Stimulated activated CD8-positive, alpha-beta memory T cell treated with anti-CD3 and anti-CD28 coated beads, Interleukin-4, amount 100 ng/mL, for 48 hours (primary cell): ENCODE measurements around the gene CALML3.
A peak's percentile ranks its signal among the peaks of the same experiment; 100 is the strongest.

ENCODE experiments used
- DNase-seq: peaks from one replicate; pipeline ENCODE4 v3.0.0-alpha.2; 2020

CALML3 gene

DNA sequence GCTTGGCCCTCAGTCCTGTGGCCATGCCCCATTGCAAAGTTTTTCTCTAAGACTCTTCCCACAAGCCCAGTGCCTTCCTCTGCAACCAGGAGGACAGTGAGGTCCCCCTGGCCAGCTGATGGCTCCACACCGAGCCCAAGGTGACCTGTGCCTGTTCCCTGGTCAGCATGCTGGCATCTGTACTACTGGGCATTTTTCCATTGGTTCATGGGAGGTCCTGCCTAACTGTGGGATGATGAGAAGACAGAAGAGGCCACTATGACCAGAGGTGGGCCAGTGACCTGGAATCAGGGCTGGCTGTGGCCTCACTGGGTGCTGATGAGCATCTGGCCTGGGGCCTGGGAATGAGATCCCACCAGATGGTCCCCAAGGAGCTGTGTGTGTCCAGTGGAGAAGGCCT lies 20.2 kb downstream of the CALML3 start:
- DNase-seq = no peak

- DNase-seq = no peak
Measured at GRCh38 chr10:5545426-5545777, 20.6 kb downstream of the CALML3 start.

GRCh38 chr10:5545778-5546710 lies 21.3 kb downstream of the CALML3 start:
- no peak for DNase-seq

DNA sequence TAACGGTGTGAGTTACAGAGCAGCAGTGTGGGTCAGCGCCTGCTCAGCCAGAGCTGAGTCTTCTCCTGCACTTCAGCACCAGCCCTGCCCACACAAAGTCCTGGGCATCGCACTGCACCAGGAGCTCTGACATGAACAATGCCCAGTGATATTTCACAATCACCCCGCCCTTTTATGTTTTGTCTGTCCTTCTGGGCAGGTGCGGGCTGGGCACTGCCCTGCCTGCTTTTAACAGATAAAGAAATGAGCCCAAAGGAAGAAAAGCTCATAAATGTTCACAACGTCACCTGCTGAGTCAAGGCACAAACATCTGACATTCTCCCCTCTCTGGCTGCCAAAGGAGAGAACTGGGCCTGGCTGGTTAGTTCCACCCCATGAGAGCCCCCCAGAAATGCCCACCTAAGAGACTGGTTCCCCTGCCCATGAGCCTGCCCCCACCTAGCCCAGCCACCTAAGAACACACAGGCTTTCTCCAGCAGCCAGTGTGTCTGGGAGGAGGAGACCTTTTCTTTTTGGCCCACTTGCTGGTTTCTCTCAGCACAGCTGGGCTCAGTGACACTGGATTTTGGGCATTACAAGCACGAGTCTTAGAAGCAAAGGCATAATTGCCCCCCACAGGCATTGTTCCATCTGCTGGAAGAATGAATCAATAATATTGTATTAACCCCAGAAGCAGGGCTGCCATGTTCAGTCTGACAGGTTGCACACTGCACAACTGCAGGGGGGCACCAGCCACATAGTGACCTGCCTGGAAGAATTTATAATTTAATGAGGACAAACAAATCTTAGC lies 22.3 kb downstream of the CALML3 start:
- no peak for DNase-seq

DNA sequence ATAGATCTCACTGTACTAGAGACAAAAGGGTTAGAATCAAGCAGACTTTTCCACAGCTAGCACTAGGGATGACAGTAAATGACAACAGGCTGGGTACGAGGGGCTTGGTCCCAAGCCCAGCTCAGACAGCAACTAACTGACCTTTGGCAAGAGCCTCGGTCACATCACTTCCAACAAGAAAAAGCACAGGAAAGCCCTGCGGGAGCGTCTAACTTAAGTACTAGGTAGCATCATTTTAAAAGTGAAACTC lies 22.8 kb downstream of the CALML3 start:
- no peak for DNase-seq

DNA sequence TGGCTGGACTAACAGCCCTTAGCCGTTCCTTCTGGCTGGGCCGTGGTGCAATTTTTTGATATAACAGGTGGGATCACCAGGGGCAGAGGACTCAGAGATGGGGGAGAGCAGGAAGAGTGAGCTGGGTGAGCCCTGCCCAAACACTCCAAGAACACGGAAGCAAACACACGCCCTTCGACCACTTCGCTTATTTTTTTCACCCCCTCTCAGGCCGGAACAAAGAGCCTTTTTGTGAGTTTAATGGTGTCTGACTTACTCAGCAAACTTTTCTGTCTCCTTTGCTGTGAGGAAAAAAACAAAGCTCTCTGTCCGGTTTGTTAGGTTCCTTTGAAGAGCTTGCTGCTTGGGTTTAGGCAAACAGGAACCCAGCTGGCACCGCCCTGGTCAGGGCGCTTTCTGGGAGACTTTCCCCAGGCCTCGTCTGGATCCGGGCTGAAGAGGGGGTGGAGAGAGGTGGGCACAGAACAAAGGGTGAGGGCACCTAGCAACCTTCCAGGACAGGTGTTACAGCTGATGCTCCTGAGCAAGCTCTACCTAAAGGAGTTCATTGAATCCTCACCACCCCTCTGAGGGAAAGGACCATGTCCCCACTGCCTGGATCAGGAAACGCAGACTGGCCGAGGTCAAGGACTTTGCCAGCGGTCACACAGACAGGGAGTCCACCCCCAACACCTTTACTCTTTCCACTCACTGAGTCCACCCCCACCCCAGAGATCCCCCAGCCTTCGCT lies 23.3 kb downstream of the CALML3 start:
- DNase-seq = no peak

- no peak for DNase-seq
Measured at GRCh38 chr10:5549462-5550249, 24.9 kb downstream of the CALML3 start.

- no peak for DNase-seq
Measured at GRCh38 chr10:5550250-5550545, 25.4 kb downstream of the CALML3 start.

- DNase-seq = no peak
Measured at GRCh38 chr10:5550621-5551530, 26.1 kb downstream of the CALML3 start.

GRCh38 chr10:5551531-5552375 lies 27.0 kb downstream of the CALML3 start:
- DNase-seq = peak; percentile 87

DNA sequence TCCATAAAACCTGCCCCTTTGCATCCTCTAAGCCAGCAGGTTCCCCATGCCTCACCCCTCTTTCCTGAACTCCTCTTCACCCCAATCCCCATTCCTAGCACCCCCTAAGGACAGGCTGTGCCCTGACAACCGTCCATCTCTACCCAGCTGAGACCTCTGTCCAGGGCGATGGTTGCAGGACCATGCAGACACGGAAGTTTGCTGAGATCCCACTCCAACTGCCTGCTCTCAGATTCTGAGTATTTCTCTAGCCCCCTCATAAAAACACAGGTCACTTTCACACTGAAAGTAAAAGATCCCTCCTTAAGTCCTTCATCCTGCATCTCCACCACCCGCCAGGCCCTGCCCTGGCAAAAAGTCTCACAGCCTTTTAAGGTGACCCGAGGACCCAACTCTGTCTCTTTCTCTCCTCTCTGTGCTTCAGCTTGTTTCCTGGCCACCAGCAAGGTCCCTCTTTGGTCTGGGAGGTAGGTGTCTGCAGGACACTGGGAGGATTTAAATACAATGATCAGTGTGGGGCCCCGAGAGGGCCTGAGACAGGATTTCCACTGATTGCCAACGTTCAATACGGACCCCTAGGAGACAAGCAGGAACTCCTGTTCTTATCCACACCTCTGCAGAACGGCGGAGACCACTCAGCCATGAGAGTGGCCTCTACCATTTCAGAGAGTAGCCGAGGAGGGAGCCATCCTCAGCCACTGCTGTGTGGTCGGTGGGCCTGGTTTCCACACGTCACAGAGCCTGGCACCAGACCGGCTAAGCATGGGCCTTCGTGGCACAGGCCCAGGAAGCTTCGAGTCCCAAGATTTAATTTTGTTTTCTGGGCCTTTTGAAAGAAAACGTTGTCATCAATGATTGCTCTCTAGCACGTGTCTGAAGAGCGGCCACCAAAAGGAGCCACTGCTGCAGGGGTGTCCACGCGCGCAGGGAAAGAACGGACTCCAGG lies 27.9 kb downstream of the CALML3 start:
- no peak for DNase-seq

DNA sequence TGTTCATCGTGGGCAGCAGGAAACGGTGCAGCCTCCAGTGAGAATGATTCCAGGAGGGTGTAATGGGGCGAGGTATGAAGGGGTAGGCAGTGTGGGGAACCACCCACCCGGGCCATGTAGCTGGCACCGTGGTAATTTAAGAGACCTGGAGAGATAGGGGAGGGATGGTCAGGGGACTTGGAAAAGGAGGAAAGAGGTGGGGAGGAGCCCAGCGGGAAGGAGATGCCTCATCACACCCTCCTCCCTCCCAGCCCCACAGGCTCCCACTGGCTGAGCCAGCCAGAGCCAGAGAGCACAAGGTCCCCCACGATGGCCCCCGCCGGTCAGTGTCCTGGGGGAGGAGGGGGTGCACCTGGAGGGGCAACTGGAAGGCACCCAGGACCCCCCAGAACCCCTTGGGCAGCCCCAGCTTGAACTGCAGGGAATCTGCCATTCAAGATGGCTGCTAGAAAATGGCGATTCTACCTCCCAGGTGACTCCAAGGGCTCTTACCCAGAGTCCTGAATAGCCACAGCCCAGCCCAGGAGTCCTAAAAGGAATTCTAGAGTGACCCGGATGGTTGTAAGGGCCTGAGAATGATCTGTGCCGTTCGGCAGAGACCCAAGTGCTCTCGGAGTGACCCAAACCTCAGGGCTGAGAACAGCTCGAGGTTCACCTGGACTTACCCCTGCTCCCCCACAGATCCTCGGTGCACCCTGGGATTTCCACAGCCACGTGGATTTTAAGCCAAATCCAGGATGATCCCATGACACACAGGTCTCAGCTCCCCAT lies 28.8 kb downstream of the CALML3 start:
- DNase-seq = no peak

GRCh38 chr10:5555021-5555510 lies 30.3 kb downstream of the CALML3 start:
- DNase-seq = no peak

DNA sequence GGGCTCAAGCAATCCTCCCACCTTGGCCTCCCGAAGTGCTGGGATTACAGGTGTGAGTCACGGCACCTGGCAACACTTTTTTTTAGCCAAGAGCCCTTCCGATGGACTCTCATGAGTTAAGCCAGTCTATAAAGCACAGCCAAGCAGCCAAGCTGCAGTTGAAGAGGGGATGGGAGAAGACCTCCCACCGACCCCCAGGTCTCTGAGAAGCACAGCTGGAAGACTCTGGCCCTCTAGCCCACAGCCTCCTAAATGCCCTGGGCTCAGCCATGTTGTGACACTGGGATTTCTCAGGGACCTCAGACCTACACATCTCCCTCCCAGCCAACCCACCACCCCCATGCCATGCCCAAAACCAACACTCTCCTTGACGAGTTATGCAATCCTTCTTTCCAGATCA lies 31.1 kb downstream of the CALML3 start:
- no peak for DNase-seq

DNA sequence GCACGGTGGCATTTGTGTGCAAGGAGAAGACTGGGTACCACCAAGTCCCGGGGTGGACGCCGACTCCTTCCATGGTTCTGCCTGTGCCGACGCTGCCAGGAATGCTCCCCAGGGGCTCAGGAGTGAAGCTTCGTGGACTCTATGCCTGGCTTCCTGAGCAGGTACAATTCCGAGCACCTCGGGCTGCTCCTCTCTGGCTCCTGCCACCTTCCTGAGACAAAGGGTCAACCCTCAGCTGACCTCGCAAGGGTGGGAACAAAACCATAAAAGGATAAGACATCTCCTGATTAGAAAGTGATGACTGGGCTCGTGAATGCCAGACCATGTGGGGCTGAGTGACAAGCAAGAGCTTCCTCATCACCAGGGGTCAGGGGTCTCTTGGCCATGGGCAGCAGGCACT lies 31.8 kb downstream of the CALML3 start:
- DNase-seq = peak; percentile 16

- peak; percentile 12 for DNase-seq
Measured at GRCh38 chr10:5557040-5557721, 32.4 kb downstream of the CALML3 start.

DNA sequence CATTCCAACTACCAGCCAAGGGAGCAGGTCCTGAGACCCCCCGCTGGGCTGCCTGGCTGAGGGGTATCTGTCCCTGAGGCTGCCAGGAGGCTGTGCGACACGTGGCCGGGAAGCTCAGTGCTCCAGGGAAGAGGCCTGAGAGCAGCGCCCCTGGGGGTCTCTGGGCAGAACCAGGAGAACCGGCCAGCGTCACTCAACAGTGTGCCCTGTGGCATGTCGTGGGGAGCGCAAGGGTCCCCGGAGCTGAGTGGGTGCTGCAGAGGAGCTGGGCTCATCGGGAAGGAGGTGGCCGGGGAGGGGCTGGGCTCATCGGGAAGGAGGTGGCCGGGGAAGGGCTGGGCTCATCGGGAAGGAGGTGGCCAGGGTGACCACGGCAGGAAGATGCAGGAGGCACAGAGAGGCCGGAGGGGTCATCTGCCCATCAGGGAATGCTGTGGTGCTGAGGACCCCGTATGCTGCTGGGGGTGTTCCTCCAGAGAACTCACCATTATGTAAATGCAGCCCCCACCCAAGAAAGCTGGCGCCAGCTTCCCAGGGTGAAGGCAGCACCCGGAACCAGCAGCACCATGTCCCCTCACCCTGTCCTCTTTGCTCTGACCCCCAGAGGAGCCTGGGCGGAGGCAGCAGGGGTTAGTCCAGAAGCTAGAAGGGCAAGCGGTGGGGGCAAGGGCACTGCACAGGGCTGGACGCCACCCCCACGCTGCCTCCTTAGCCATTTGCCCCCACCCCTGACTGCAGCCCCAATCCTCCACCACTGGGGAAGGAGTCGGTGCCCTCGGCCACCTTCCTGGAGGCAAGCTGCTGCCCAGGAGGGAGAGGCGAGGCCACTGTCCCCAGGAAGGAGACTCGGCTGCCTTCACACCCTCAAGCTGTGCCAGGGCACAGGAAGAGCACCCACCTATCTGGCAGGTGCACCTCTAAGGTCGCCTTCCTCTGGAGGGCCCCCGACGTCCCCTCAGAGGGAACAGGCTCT lies 33.3 kb downstream of the CALML3 start:
- peak; percentile 10 for DNase-seq
